ENCODE data around the gene NCF2.

NCF2 gene

GRCh38 chr1:183565261-183565660, 25.0 kb downstream of the NCF2 start:
- Mint-ChIP-seq H3K9me3 (no peaks in the 10 kb centered on the region), H3K27me3 (no peaks in the 10 kb centered on the region), H3K36me3 (ENCODE audit: low read depth) (peaks cover 10% of the 10 kb centered on the region), H3K4me3 (no peak overlapping the region), H3K27ac (no peak overlapping the region), H3K4me1 (ENCODE audit: low read depth) (peaks cover 19% of the 10 kb centered on the region)

GRCh38 chr1:183562701-183563100, 27.6 kb downstream of the NCF2 start:
- Mint-ChIP-seq H3K36me3 (ENCODE audit: low read depth) (peaks cover 20% of the 10 kb centered on the region), H3K4me3 (no peak overlapping the region), H3K27me3 (no peaks in the 10 kb centered on the region), H3K4me1 (ENCODE audit: low read depth) (peaks cover 6% of the 10 kb centered on the region), H3K9me3 (no peaks in the 10 kb centered on the region), H3K27ac (no peak overlapping the region)

- no peak overlapping the region for H3K27ac Mint-ChIP-seq
- peaks cover 3% of the 10 kb centered on the region for H3K4me1 Mint-ChIP-seq (ENCODE audit: low read depth)
- H3K27me3 Mint-ChIP-seq: no peaks in the 10 kb centered on the region
- no peaks in the 10 kb centered on the region for H3K9me3 Mint-ChIP-seq
- no peak overlapping the region for H3K4me3 Mint-ChIP-seq
- H3K36me3 Mint-ChIP-seq (ENCODE audit: low read depth): peaks cover 42% of the 10 kb centered on the region
Measured at GRCh38 chr1:183559061-183559460, 31.2 kb downstream of the NCF2 start.

- H3K36me3 Mint-ChIP-seq (ENCODE audit: low read depth): peaks cover 67% of the 10 kb centered on the region
- no peak overlapping the region for H3K4me3 Mint-ChIP-seq
- no peak overlapping the region for H3K27ac Mint-ChIP-seq
- H3K9me3 Mint-ChIP-seq: no peaks in the 10 kb centered on the region
- H3K27me3 Mint-ChIP-seq: no peaks in the 10 kb centered on the region
- peaks cover 3% of the 10 kb centered on the region for H3K4me1 Mint-ChIP-seq (ENCODE audit: low read depth)
Measured at GRCh38 chr1:183554577-183554976, 35.7 kb downstream of the NCF2 start.

GRCh38 chr1:183553764-183554163, 36.5 kb downstream of the NCF2 start:
- H3K27me3 Mint-ChIP-seq: no peaks in the 10 kb centered on the region
- H3K27ac Mint-ChIP-seq: peak overlapping the region; percentile 23
- no peaks in the 10 kb centered on the region for H3K9me3 Mint-ChIP-seq
- no peak overlapping the region for H3K4me3 Mint-ChIP-seq
- peaks cover 66% of the 10 kb centered on the region for H3K36me3 Mint-ChIP-seq (ENCODE audit: low read depth)
- H3K4me1 Mint-ChIP-seq (ENCODE audit: low read depth): peaks cover 3% of the 10 kb centered on the region

- Mint-ChIP-seq H3K27ac (no peak overlapping the region), H3K27me3 (no peaks in the 10 kb centered on the region), H3K9me3 (no peaks in the 10 kb centered on the region), H3K4me1 (ENCODE audit: low read depth) (peaks cover 3% of the 10 kb centered on the region), H3K36me3 (ENCODE audit: low read depth) (peaks cover 69% of the 10 kb centered on the region), H3K4me3 (no peak overlapping the region)
Measured at GRCh38 chr1:183553331-183553730, 36.9 kb downstream of the NCF2 start.

- Mint-ChIP-seq H3K27me3 (no peaks in the 10 kb centered on the region), H3K27ac (no peak overlapping the region), H3K4me3 (no peak overlapping the region), H3K9me3 (no peaks in the 10 kb centered on the region), H3K4me1 (ENCODE audit: low read depth) (peaks cover 3% of the 10 kb centered on the region), H3K36me3 (ENCODE audit: low read depth) (peaks cover 72% of the 10 kb centered on the region)
Measured at GRCh38 chr1:183552891-183553290, 37.4 kb downstream of the NCF2 start.

GRCh38 chr1:183552441-183552840, 37.8 kb downstream of the NCF2 start:
- H3K4me3 Mint-ChIP-seq: no peak overlapping the region
- no peaks in the 10 kb centered on the region for H3K9me3 Mint-ChIP-seq
- H3K36me3 Mint-ChIP-seq (ENCODE audit: low read depth): peaks cover 75% of the 10 kb centered on the region
- H3K27ac Mint-ChIP-seq: no peak overlapping the region
- H3K27me3 Mint-ChIP-seq: no peaks in the 10 kb centered on the region
- peaks cover 3% of the 10 kb centered on the region for H3K4me1 Mint-ChIP-seq (ENCODE audit: low read depth)

GRCh38 chr1:183551924-183552323, 38.3 kb downstream of the NCF2 start:
- H3K9me3 Mint-ChIP-seq: no peaks in the 10 kb centered on the region
- peaks cover 3% of the 10 kb centered on the region for H3K4me1 Mint-ChIP-seq (ENCODE audit: low read depth)
- peaks cover 78% of the 10 kb centered on the region for H3K36me3 Mint-ChIP-seq (ENCODE audit: low read depth)
- no peak overlapping the region for H3K27ac Mint-ChIP-seq
- no peak overlapping the region for H3K4me3 Mint-ChIP-seq
- H3K27me3 Mint-ChIP-seq: no peaks in the 10 kb centered on the region

- peaks cover 78% of the 10 kb centered on the region for H3K36me3 Mint-ChIP-seq (ENCODE audit: low read depth)
- H3K9me3 Mint-ChIP-seq: no peaks in the 10 kb centered on the region
- peak overlapping the region; percentile 43 for H3K27ac Mint-ChIP-seq
- H3K4me3 Mint-ChIP-seq: no peak overlapping the region
- no peaks in the 10 kb centered on the region for H3K27me3 Mint-ChIP-seq
- peaks cover 3% of the 10 kb centered on the region for H3K4me1 Mint-ChIP-seq (ENCODE audit: low read depth)
Measured at GRCh38 chr1:183550915-183551314, 39.3 kb downstream of the NCF2 start.

GRCh38 chr1:183548116-183548515, 42.1 kb downstream of the NCF2 start:
- no peaks in the 10 kb centered on the region for H3K9me3 Mint-ChIP-seq
- H3K4me1 Mint-ChIP-seq (ENCODE audit: low read depth): no peaks in the 10 kb centered on the region
- H3K27me3 Mint-ChIP-seq: no peaks in the 10 kb centered on the region
- H3K27ac Mint-ChIP-seq: no peak overlapping the region
- no peak overlapping the region for H3K4me3 Mint-ChIP-seq
- H3K36me3 Mint-ChIP-seq (ENCODE audit: low read depth): peaks cover 76% of the 10 kb centered on the region

GRCh38 chr1:183546427-183546826, 43.8 kb downstream of the NCF2 start:
- H3K27ac Mint-ChIP-seq: no peak overlapping the region
- no peaks in the 10 kb centered on the region for H3K9me3 Mint-ChIP-seq
- peaks cover 76% of the 10 kb centered on the region for H3K36me3 Mint-ChIP-seq (ENCODE audit: low read depth)
- H3K4me1 Mint-ChIP-seq (ENCODE audit: low read depth): no peaks in the 10 kb centered on the region
- no peak overlapping the region for H3K4me3 Mint-ChIP-seq
- no peaks in the 10 kb centered on the region for H3K27me3 Mint-ChIP-seq

- no peak overlapping the region for H3K27ac Mint-ChIP-seq
- no peak overlapping the region for H3K4me3 Mint-ChIP-seq
- H3K9me3 Mint-ChIP-seq: no peaks in the 10 kb centered on the region
- H3K27me3 Mint-ChIP-seq: no peaks in the 10 kb centered on the region
- H3K36me3 Mint-ChIP-seq (ENCODE audit: low read depth): peaks cover 76% of the 10 kb centered on the region
- no peaks in the 10 kb centered on the region for H3K4me1 Mint-ChIP-seq (ENCODE audit: low read depth)
Measured at GRCh38 chr1:183544598-183545297, 45.5 kb downstream of the NCF2 start.

GRCh38 chr1:183543619-183544204, 46.5 kb downstream of the NCF2 start:
- Mint-ChIP-seq H3K9me3 (no peaks in the 10 kb centered on the region), H3K27ac (no peak overlapping the region), H3K4me1 (ENCODE audit: low read depth) (no peaks in the 10 kb centered on the region), H3K27me3 (no peaks in the 10 kb centered on the region), H3K4me3 (no peak overlapping the region), H3K36me3 (ENCODE audit: low read depth) (peaks cover 79% of the 10 kb centered on the region)

- Mint-ChIP-seq H3K27ac (no peak overlapping the region), H3K4me1 (ENCODE audit: low read depth) (no peaks in the 10 kb centered on the region), H3K9me3 (no peaks in the 10 kb centered on the region), H3K36me3 (ENCODE audit: low read depth) (peaks cover 83% of the 10 kb centered on the region), H3K27me3 (no peaks in the 10 kb centered on the region), H3K4me3 (no peak overlapping the region)
Measured at GRCh38 chr1:183537405-183537804, 52.9 kb downstream of the NCF2 start.
